ENCODE measurements around the gene SELENOP. TPM values are rescaled to one million over a fixed set of nuclear protein-coding genes. Genes with fewer than 3 reads are reported as not detected.

Gene SELENOP
- total and polyA plus RNA-seq, 5 donors from 2014 or later: 0.62 to 0.99 TPM; not detected in 3

GRCh38 chr5:42767491-42768105 is 44.1 kb downstream of the SELENOP start:
- Histone ChIP-seq H3K4me3 (ENCODE audit: low read depth, low read length) (no peak overlapping the region), H3K36me3 (ENCODE audit: control insufficient read depth, insufficient read depth, low read length) (no peaks in the 10 kb centered on the region), H3K4me1 (ENCODE audit: control insufficient read depth, insufficient read depth, low read length, poor library complexity, severe bottlenecking) (no peaks in the 10 kb centered on the region), H3K27me3 (ENCODE audit: control insufficient read depth, insufficient read depth, low read length) (peaks cover 4% of the 10 kb centered on the region), H3K9me3 (ENCODE audit: control insufficient read depth in 2 of 2, low read length in 2 of 2) (no peaks in the 10 kb centered on the region), H3K27ac (ENCODE audit: insufficient read depth, low read length, poor library complexity, severe bottlenecking) (no peak overlapping the region)
- Mint-ChIP-seq H3K27ac (no peak overlapping the region), H3K4me1 (no peaks in the 10 kb centered on the region), H3K36me3 (no peaks in the 10 kb centered on the region), H3K27me3 (peaks cover 10% of the 10 kb centered on the region), H3K4me3 (no peak overlapping the region), H3K9me3 (peaks cover 0 to 2% (median 0%) of the 10 kb centered on the region in 7 donors)
- ATAC-seq (ENCODE audit: low read depth in 2 of 2) (no peak), DNase-seq (peak in 2 of 3 donors; percentile 5 to 33)

GRCh38 chr5:42761791-42762190 is 49.9 kb downstream of the SELENOP start:
- Mint-ChIP-seq H3K4me1 (peaks cover 0 to 6% (median under 1%) of the 10 kb centered on the region in 4 donors), H3K9me3 (peaks cover 0 to 2% (median 0%) of the 10 kb centered on the region in 7 donors)
- peaks cover 2% of the 10 kb centered on the region for H3K27me3 ChIP-seq (ENCODE audit: control insufficient read depth, insufficient read depth, low read length)

DNA sequence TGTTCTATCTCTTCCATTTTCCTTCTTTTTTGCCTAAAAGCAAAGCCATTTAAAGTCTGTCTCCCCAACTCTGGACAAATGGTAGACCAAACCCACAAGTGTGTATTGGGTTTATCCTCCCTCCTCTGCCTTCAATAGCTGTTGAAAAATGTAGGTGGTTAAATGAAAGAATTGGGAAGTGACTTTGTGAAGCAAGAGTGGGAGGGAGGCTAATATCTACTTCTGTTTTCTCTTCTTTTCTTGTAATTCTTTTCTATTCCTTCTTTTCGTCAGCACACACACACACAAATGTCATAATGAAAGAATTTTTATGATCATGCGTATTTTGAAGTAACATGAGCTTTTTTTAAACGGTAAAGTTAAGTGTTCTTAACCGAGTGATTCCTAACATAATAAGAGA is 51.3 kb downstream of the SELENOP start:
- H3K4me3 Mint-ChIP-seq: no peak overlapping the region
- H3K9me3 Mint-ChIP-seq: peaks cover 0 to 2% (median 0%) of the 10 kb centered on the region in 7 donors
- DNase-seq (no peak), ATAC-seq (ENCODE audit: low read depth in 2 of 2) (no peak)
- H3K4me1 Mint-ChIP-seq: peaks cover 0 to 6% (median under 1%) of the 10 kb centered on the region in 4 donors
- no peak overlapping the region for H3K27ac Mint-ChIP-seq
- H3K4me3 ChIP-seq (ENCODE audit: low read depth, low read length): no peak overlapping the region
- no peaks in the 10 kb centered on the region for H3K9me3 ChIP-seq (ENCODE audit: control insufficient read depth in 2 of 2, low read length in 2 of 2)
- peaks cover 17% of the 10 kb centered on the region for H3K27me3 Mint-ChIP-seq
- H3K36me3 Mint-ChIP-seq: no peaks in the 10 kb centered on the region
- H3K4me1 ChIP-seq (ENCODE audit: control insufficient read depth, insufficient read depth, low read length, poor library complexity, severe bottlenecking): no peaks in the 10 kb centered on the region
- H3K27me3 ChIP-seq (ENCODE audit: control insufficient read depth, insufficient read depth, low read length): peaks cover 2% of the 10 kb centered on the region
- no peak overlapping the region for H3K27ac ChIP-seq (ENCODE audit: insufficient read depth, low read length, poor library complexity, severe bottlenecking)
- no peaks in the 10 kb centered on the region for H3K36me3 ChIP-seq (ENCODE audit: control insufficient read depth, insufficient read depth, low read length)

More at GRCh38 chr5:42761791-42762190, 49.9 kb downstream of the SELENOP start:
- Histone ChIP-seq H3K9me3 (ENCODE audit: control insufficient read depth in 2 of 2, low read length in 2 of 2) (no peaks in the 10 kb centered on the region), H3K4me1 (ENCODE audit: control insufficient read depth, insufficient read depth, low read length, poor library complexity, severe bottlenecking) (no peaks in the 10 kb centered on the region), H3K36me3 (ENCODE audit: control insufficient read depth, insufficient read depth, low read length) (no peaks in the 10 kb centered on the region), H3K27ac (ENCODE audit: insufficient read depth, low read length, poor library complexity, severe bottlenecking) (no peak overlapping the region), H3K4me3 (ENCODE audit: low read depth, low read length) (no peak overlapping the region)
- H3K4me3 Mint-ChIP-seq: no peak overlapping the region
- H3K27ac Mint-ChIP-seq: no peak overlapping the region
- H3K36me3 Mint-ChIP-seq: no peaks in the 10 kb centered on the region
- no peak for DNase-seq
- no peak for ATAC-seq (ENCODE audit: low read depth in 2 of 2)
- peaks cover 17% of the 10 kb centered on the region for H3K27me3 Mint-ChIP-seq

GRCh38 chr5:42759456-42759855 is 52.2 kb downstream of the SELENOP start:
- peaks cover 0 to 6% (median under 1%) of the 10 kb centered on the region in 4 donors for H3K4me1 Mint-ChIP-seq
- no peak overlapping the region for H3K27ac Mint-ChIP-seq
- Histone ChIP-seq H3K27ac (ENCODE audit: insufficient read depth, low read length, poor library complexity, severe bottlenecking) (no peak overlapping the region), H3K4me1 (ENCODE audit: control insufficient read depth, insufficient read depth, low read length, poor library complexity, severe bottlenecking) (no peaks in the 10 kb centered on the region), H3K36me3 (ENCODE audit: control insufficient read depth, insufficient read depth, low read length) (no peaks in the 10 kb centered on the region), H3K9me3 (ENCODE audit: control insufficient read depth in 2 of 2, low read length in 2 of 2) (no peaks in the 10 kb centered on the region), H3K27me3 (ENCODE audit: control insufficient read depth, insufficient read depth, low read length) (peaks cover 2% of the 10 kb centered on the region), H3K4me3 (ENCODE audit: low read depth, low read length) (no peak overlapping the region)
- H3K4me3 Mint-ChIP-seq: no peak overlapping the region
- peaks cover 17% of the 10 kb centered on the region for H3K27me3 Mint-ChIP-seq
- DNase-seq (no peak), ATAC-seq (ENCODE audit: low read depth in 2 of 2) (no peak)
- no peaks in the 10 kb centered on the region for H3K36me3 Mint-ChIP-seq
- no peaks in the 10 kb centered on the region for H3K9me3 Mint-ChIP-seq

- Mint-ChIP-seq H3K4me3 (peak within 1 kb of the TSS; percentile 74 to 87 (median 86)), H3K36me3 (no peaks in the 10 kb centered on the region), H3K4me1 (peaks cover 0 to 6% (median under 1%) of the 10 kb centered on the region in 4 donors), H3K9me3 (no peaks in the 10 kb centered on the region), H3K27ac (peak within 1 kb of the TSS in 2 of 3 donors; percentile 79 to 80), H3K27me3 (peaks cover 21% of the 10 kb centered on the region)
- no peaks in the 10 kb centered on the region for H3K4me1 ChIP-seq (ENCODE audit: control insufficient read depth, insufficient read depth, low read length, poor library complexity, severe bottlenecking)
- no peak within 1 kb of the TSS for H3K27ac ChIP-seq (ENCODE audit: insufficient read depth, low read length, poor library complexity, severe bottlenecking)
- H3K36me3 ChIP-seq (ENCODE audit: control insufficient read depth, insufficient read depth, low read length): no peaks in the 10 kb centered on the region
- peak; percentile 83 to 91 for ATAC-seq (ENCODE audit: low read depth in 2 of 2)
- peaks cover 2% of the 10 kb centered on the region for H3K27me3 ChIP-seq (ENCODE audit: control insufficient read depth, insufficient read depth, low read length)
- H3K9me3 ChIP-seq (ENCODE audit: control insufficient read depth in 2 of 2, low read length in 2 of 2): no peaks in the 10 kb centered on the region
- peak within 1 kb of the TSS; percentile 76 for H3K4me3 ChIP-seq (ENCODE audit: low read depth, low read length)
- DNase-seq: peak; percentile 4 to 54 (median 30)
These were observed 54.8 kb downstream of the SELENOP start, which contains the start of gene CCDC152 for GRCh38 chr5:42756606-42757601. TSS of gene CCDC152 (plus strand) at chr5:42756818. CDS start at chr5:42759122, 2,304 bp downstream.

- H3K27ac Mint-ChIP-seq: no peak overlapping the region
- Histone ChIP-seq H3K4me1 (ENCODE audit: control insufficient read depth, insufficient read depth, low read length, poor library complexity, severe bottlenecking) (no peaks in the 10 kb centered on the region), H3K4me3 (ENCODE audit: low read depth, low read length) (no peak overlapping the region), H3K27me3 (ENCODE audit: control insufficient read depth, insufficient read depth, low read length) (peaks cover 2% of the 10 kb centered on the region), H3K36me3 (ENCODE audit: control insufficient read depth, insufficient read depth, low read length) (no peaks in the 10 kb centered on the region), H3K27ac (ENCODE audit: insufficient read depth, low read length, poor library complexity, severe bottlenecking) (no peak overlapping the region), H3K9me3 (ENCODE audit: control insufficient read depth in 2 of 2, low read length in 2 of 2) (no peaks in the 10 kb centered on the region)
- H3K36me3 Mint-ChIP-seq: no peaks in the 10 kb centered on the region
- no peak for DNase-seq
- H3K9me3 Mint-ChIP-seq: peaks cover 0 to 1% (median 0%) of the 10 kb centered on the region in 7 donors
- peaks cover 19% of the 10 kb centered on the region for H3K27me3 Mint-ChIP-seq
- H3K4me1 Mint-ChIP-seq: peaks cover 0 to 8% (median under 1%) of the 10 kb centered on the region in 4 donors
- no peak overlapping the region for H3K4me3 Mint-ChIP-seq
- ATAC-seq (ENCODE audit: low read depth in 2 of 2): no peak
These were observed 58.6 kb downstream of the SELENOP start for GRCh38 chr5:42753099-42753498.

- Mint-ChIP-seq H3K4me1 (peaks cover 0 to 2% (median under 1%) of the 10 kb centered on the region in 4 donors), H3K36me3 (no peaks in the 10 kb centered on the region), H3K4me3 (no peak overlapping the region), H3K27ac (no peak overlapping the region), H3K9me3 (peaks cover 0 to 1% (median 0%) of the 10 kb centered on the region in 7 donors), H3K27me3 (peaks cover 9% of the 10 kb centered on the region)
- ATAC-seq (ENCODE audit: low read depth in 2 of 2) (no peak), DNase-seq (no peak)
- Histone ChIP-seq H3K27me3 (ENCODE audit: control insufficient read depth, insufficient read depth, low read length) (no peaks in the 10 kb centered on the region), H3K9me3 (ENCODE audit: control insufficient read depth in 2 of 2, low read length in 2 of 2) (no peaks in the 10 kb centered on the region), H3K27ac (ENCODE audit: insufficient read depth, low read length, poor library complexity, severe bottlenecking) (no peak overlapping the region), H3K36me3 (ENCODE audit: control insufficient read depth, insufficient read depth, low read length) (no peaks in the 10 kb centered on the region), H3K4me1 (ENCODE audit: control insufficient read depth, insufficient read depth, low read length, poor library complexity, severe bottlenecking) (no peaks in the 10 kb centered on the region), H3K4me3 (ENCODE audit: low read depth, low read length) (no peak overlapping the region)
These were observed 60.6 kb downstream of the SELENOP start for GRCh38 chr5:42751044-42751443.
